ENCODE results near the gene FUOM.
A peak's percentile ranks its signal among the peaks of the same experiment; 100 is the strongest.

The FUOM gene

DNA sequence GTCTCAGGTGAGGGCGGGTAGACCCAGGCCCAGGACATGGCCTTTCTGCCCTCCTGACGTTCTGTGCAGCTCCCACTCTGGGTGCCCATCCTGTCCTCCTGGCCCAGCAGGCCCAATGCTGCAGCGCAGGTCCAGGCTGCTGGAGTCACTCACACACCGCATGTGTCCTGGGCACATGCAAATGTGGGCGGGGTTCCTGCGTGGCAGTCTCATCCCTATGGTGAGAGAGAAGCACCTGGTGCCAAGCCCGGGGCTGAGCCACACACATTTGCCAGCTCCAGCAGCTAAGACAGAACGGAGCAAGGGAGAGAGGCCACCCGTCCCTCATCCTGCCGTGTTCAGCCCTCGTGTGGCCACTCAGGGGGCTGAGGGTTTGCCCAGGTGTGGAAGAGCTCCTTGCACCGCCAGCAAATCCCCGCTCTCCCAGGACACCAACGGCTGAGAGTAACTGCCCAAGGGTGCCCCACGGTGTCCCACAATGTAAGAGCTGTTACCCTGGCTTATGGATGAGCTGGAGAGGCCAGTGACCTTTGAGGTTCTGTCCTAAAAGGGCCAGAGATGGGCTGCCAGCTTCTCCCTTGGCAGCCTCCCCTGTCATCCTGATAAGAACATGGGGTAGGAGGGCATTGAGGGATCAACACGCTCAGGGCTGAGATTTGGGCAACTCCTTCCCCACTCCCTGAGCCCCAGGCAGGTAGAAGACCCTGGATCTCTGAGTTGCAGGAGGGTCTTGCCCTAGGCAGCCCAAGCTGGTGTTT is 4.4 kb downstream of the FUOM start:
- no peak for DNase-seq

- no peak for DNase-seq
Measured at GRCh38 chr10:133351408-133352318, 6.2 kb downstream of the FUOM start.

- DNase-seq: no peak
Measured at GRCh38 chr10:133350950-133351329, 6.9 kb downstream of the FUOM start.

- no peak for DNase-seq
Measured at GRCh38 chr10:133350283-133350949, 7.4 kb downstream of the FUOM start.

- no peak for DNase-seq
Measured at GRCh38 chr10:133349577-133350011, 8.2 kb downstream of the FUOM start.

DNA sequence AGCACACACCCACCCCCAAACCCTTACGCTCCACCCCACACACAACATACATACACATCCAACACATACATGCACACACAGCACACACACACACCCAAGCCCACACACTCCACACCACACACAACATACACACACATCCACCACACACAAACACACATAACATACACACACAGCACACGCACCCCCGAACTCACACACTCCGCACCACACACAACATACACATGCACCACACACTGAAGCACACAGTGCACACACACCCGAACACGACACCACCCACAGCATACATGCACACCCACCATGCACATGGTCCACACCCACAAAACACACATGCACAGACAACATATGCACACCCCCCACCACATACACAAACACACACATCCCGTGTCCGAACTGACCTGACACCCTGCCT is 8.7 kb downstream of the FUOM start:
- no peak for DNase-seq

- DNase-seq: no peak
Measured at GRCh38 chr10:133347710-133348517, 9.9 kb downstream of the FUOM start.

GRCh38 chr10:133346413-133346812 is 11.4 kb downstream of the FUOM start:
- DNase-seq: no peak

- DNase-seq: no peak
Measured at GRCh38 chr10:133344236-133344635, 13.6 kb downstream of the FUOM start.

GRCh38 chr10:133343558-133343957 is 14.3 kb downstream of the FUOM start:
- no peak for DNase-seq

- DNase-seq: no peak
Measured at GRCh38 chr10:133342942-133343341, 14.9 kb downstream of the FUOM start.

DNA sequence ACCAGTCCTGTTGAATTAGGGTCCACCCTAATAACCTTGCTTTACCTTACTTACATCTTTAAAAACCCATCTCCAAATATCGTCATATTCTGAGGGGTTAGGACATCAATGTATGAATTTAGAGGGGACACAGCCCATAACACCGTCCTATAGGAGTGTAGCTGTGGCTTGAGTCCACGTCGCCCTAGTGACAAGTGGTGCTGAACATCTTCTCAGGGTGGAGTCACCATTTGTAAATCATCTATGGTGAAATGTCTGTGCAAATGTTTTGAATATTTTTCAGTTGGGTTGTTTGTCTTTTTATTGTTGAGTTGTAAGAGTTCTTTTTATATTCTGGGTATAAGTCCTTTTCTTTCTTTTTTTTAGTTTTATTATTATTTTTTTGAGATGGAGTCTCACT is 15.8 kb downstream of the FUOM start:
- DNase-seq: no peak

DNA sequence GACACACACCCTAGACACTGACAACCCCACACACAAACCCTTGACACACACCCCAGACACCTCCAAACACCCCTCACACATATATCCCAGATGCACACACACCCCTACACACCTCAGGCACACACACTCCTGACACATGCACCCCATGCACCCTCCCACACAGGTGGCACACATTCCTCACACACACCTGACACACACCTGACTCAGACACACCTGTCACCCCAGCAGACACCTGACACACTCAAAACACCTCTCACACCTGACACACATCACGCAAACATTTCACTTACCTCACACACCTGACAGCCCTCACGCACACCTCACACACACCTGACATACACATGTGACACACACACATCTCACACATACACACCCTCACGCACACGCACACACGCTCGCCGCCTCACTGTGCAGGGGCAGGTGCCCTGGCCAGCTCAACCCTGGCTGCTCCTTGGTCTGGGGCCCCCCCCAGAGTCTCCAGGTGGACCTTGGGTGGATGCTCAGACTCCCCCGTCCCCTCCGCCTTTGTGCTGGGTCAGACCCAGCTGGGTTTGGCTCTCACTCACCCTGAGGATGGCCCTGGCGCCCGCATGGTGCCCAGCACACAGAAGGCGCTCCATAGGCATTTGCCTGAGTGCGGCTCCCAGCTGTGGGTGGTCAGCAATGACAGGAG is 18.0 kb downstream of the FUOM start:
- no peak for DNase-seq

DNA sequence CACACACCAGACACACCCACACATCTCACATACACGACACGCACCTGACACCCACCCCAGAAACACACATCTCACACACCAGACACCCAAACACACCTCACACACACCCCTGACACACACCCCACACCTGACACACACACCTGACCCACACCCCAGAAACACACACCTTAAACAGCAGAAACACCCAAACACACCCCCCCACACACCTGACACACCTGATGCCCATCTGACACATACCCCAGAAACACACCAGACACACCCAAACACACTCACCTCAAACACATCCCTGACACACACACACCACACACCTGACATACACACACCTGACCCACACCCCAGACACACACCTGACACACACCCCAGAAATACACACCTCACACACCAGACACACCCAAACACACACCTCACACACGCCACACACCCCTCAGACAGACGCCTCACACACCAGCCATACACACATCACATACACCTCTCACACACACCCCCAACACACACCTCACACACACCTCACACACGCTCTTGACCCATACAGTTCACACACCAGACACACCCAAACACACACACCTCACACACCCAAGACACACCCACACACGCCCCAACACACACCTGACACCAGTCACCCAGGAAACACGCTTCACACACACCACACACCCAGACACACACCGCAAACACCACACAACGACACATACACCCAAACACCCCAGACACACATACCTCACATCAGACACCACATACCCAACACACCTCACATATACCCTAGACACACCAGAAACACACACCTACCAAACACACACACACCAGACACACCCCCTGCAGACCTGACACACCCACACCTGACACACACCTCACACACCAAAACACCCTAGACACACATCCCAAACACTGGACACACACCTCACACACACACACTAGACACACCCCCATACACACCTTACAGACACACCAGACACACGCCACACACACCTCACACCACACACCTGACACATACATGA is 19.4 kb downstream of the FUOM start:
- no peak for DNase-seq

- no peak for DNase-seq
Measured at GRCh38 chr10:133337370-133337725, 20.5 kb downstream of the FUOM start.

- peak in 47 of 56 donors; percentile 14 to 85 (median 59) for DNase-seq
Measured at GRCh38 chr10:133336577-133337369, 21.0 kb downstream of the FUOM start, which contains the start of gene CALY. TSS of gene CALY (minus strand) at chr10:133336896. CDS start at chr10:133328989, 7,907 bp downstream.

DNA sequence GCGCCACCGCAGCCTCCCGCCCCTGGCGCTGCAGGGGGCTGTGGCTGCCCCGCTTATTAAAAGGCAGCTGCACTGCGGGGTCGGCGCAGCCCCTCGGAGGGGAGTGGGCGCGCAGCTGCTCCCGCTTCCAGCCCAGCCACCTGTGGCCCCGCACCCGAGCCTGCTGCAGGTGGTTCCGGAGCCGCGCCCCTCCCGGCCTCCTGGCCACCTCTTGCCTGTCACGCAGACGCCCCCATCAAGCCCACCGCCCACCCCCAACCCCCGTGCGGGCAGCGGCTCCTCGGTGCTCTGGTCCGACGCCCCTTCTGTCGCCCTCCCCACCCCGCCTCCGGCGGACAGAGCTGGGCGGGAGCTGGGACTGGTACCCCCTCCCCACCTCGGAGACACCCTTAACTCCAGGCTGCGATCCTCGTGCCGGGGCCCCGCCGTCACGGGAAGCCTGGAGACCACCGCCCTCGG is 21.7 kb downstream of the FUOM start:
- peak in 2 of 56 donors; percentile 52 to 55 for DNase-seq

Measured in amygdala (tissue), 56 donors.